Smooth muscle cell (in vitro differentiated cells): ENCODE data around the gene GFAP. TPM values are rescaled to one million over a fixed set of nuclear protein-coding genes. Genes with fewer than 3 reads are reported as not detected.

Experiments
- DNase-seq: peaks from one replicate; lab custom pipeline; 2025; ENCODE audit not compliant: unreplicated experiment; lab: John Stamatoyannopoulos, UW
- H2AFZ ChIP-seq: fragments of 200-600 bp; sonication (generic); 2 replicates; pipeline ENCODE4 v1.6.0; 2016; ENCODE audit warnings: antibody characterized with exemption, low read depth, mild to moderate bottlenecking
- H3F3A ChIP-seq: fragments of 200-600 bp; sonication (generic); 2 replicates; pipeline ENCODE4 v1.6.0; 2017; ENCODE audit warnings: antibody characterized with exemption, low read depth
- H3K27ac ChIP-seq: fragments of 200-600 bp; sonication (generic); 2 replicates; pipeline ENCODE4 v1.5.1; 2016; ENCODE audit warnings: low read depth, mild to moderate bottlenecking
- H3K27me3 ChIP-seq: fragments of 200-600 bp; sonication (generic); 2 replicates; pipeline ENCODE4 v1.6.1; 2016; ENCODE audit warnings: low read depth, mild to moderate bottlenecking
- H3K36me3 ChIP-seq: fragments of 200-600 bp; sonication (generic); 2 replicates; pipeline ENCODE4 v1.5.1; 2016; ENCODE audit warnings: low read depth
- H3K4me1 ChIP-seq: fragments of 200-600 bp; sonication (generic); 2 replicates; pipeline ENCODE4 v1.5.1; 2016; ENCODE audit warnings: low read depth
- H3K4me2 ChIP-seq: fragments of 200-600 bp; sonication (generic); 2 replicates; pipeline ENCODE4 v1.6.0; 2016; ENCODE audit warnings: mild to moderate bottlenecking
- H3K4me3 ChIP-seq: fragments of 200-600 bp; sonication (generic); 2 replicates; pipeline ENCODE4 v1.5.1; 2016; ENCODE audit warnings: mild to moderate bottlenecking
- H3K79me2 ChIP-seq: fragments of 200-600 bp; sonication (generic); 2 replicates; pipeline ENCODE4 v1.6.0; 2016; ENCODE audit warnings: low read depth, mild to moderate bottlenecking
- H3K9ac ChIP-seq: fragments of 200-600 bp; sonication (generic); 2 replicates; pipeline ENCODE4 v1.6.0; 2016; ENCODE audit warnings: low read depth
- H3K9me3 ChIP-seq: fragments of 200-600 bp; sonication (generic); replicated peaks from 2 replicates; pipeline ENCODE4 v1.5.1; 2016; ENCODE audit warnings: low read depth
- H4K20me1 ChIP-seq: fragments of 200-600 bp; sonication (generic); 2 replicates; pipeline ENCODE4 v1.6.0; 2016; ENCODE audit warnings: low read depth
- CTCF ChIP-seq: fragments of 200-600 bp; sonication (generic); IDR thresholded peaks from 2 replicates; pipeline ENCODE4 v1.5.1; 2017; ENCODE audit warnings: borderline replicate concordance, mild to moderate bottlenecking, antibody characterized with exemption; ENCODE audit not compliant: insufficient read depth, poor library complexity, severe bottlenecking
- WGBS: methylation state at CpG from one replicate; pipeline ENCODE4 v1.1.7; 2016; ENCODE audit warnings: low lambda C conversion rate; 5-methylcytosine and 5-hydroxymethylcytosine counted together
- polyA plus RNA-seq: library from polyadenylated mRNA; unstranded; fragments of >200 nt; fragmentation: Nextera tagmentation; extraction: Ambion mirVana; gene quantifications from 2 replicates; pipeline ENCODE4 v1.2.1, GENCODE V29; 2016
- total RNA-seq: library from RNA; depleted of rRNA; stranded (reverse); fragments of >200 nt; gene quantifications from 2 replicates; pipeline ENCODE4 v1.2.3, GENCODE V29; 2014

GFAP gene
- total and polyA plus RNA-seq, 2 experiments from 2014 or later, result 0.04 to 0.64 TPM

GRCh38 chr17:44956998-44957981, 42.0 kb upstream of the GFAP start:
- H4K20me1 ChIP-seq, result no peaks in the 10 kb centered on the region
- no peak overlapping the region for H2AFZ ChIP-seq
- H3K4me3 ChIP-seq, result no peak overlapping the region
- H3K36me3 ChIP-seq, result no peaks in the 10 kb centered on the region
- H3F3A ChIP-seq, result no peaks in the 10 kb centered on the region
- H3K79me2 ChIP-seq, result no peaks in the 10 kb centered on the region
- no peak overlapping the region for H3K9ac ChIP-seq
- no peak for TF ChIP-seq CTCF
- no peaks in the 10 kb centered on the region for H3K27me3 ChIP-seq
- no peak overlapping the region for H3K27ac ChIP-seq
- WGBS, result 85% methylated on average over 8 of the region's 8 CpGs
- no peaks in the 10 kb centered on the region for H3K4me1 ChIP-seq
- H3K4me2 ChIP-seq, result no peak overlapping the region
- DNase-seq, result no peak
- H3K9me3 ChIP-seq, result no peaks in the 10 kb centered on the region

GRCh38 chr17:44955674-44956425, 40.5 kb upstream of the GFAP start:
- TF ChIP-seq CTCF, result no peak
- 81% methylated on average over 8 of the region's 8 CpGs for WGBS
- H4K20me1 ChIP-seq, result no peaks in the 10 kb centered on the region
- H3K4me1 ChIP-seq, result no peaks in the 10 kb centered on the region
- no peaks in the 10 kb centered on the region for H3F3A ChIP-seq
- no peaks in the 10 kb centered on the region for H3K9me3 ChIP-seq
- H3K9ac ChIP-seq, result no peak overlapping the region
- H3K79me2 ChIP-seq, result no peaks in the 10 kb centered on the region
- no peak for DNase-seq
- H2AFZ ChIP-seq, result no peak overlapping the region
- H3K27ac ChIP-seq, result no peak overlapping the region
- H3K4me3 ChIP-seq, result no peak overlapping the region
- H3K27me3 ChIP-seq, result no peaks in the 10 kb centered on the region
- H3K4me2 ChIP-seq, result no peak overlapping the region
- H3K36me3 ChIP-seq, result no peaks in the 10 kb centered on the region

GRCh38 chr17:44952946-44953475, 37.7 kb upstream of the GFAP start:
- Histone ChIP-seq H3F3A (no peaks in the 10 kb centered on the region), H3K79me2 (no peaks in the 10 kb centered on the region), H3K9me3 (no peaks in the 10 kb centered on the region), H3K4me2 (no peak overlapping the region), H3K27me3 (no peaks in the 10 kb centered on the region), H4K20me1 (no peaks in the 10 kb centered on the region), H3K9ac (no peak overlapping the region), H2AFZ (no peak overlapping the region), H3K27ac (no peak overlapping the region), H3K4me1 (peaks cover 3% of the 10 kb centered on the region), H3K4me3 (no peak overlapping the region), H3K36me3 (no peaks in the 10 kb centered on the region)
- DNase-seq, result no peak
- 72% methylated on average over 6 of the region's 6 CpGs for WGBS
- no peak for TF ChIP-seq CTCF
